Glomerular visceral epithelial cell (primary cell): Measurements from ENCODE around the gene OPCML.
A peak's percentile ranks its signal among the peaks of the same experiment; 100 is the strongest.

Source experiments
- DNase-seq: peaks from one replicate; pipeline ENCODE4 v3.0.0-alpha.2; 2016; ENCODE audit errors: extremely low spot score

Gene OPCML

DNA sequence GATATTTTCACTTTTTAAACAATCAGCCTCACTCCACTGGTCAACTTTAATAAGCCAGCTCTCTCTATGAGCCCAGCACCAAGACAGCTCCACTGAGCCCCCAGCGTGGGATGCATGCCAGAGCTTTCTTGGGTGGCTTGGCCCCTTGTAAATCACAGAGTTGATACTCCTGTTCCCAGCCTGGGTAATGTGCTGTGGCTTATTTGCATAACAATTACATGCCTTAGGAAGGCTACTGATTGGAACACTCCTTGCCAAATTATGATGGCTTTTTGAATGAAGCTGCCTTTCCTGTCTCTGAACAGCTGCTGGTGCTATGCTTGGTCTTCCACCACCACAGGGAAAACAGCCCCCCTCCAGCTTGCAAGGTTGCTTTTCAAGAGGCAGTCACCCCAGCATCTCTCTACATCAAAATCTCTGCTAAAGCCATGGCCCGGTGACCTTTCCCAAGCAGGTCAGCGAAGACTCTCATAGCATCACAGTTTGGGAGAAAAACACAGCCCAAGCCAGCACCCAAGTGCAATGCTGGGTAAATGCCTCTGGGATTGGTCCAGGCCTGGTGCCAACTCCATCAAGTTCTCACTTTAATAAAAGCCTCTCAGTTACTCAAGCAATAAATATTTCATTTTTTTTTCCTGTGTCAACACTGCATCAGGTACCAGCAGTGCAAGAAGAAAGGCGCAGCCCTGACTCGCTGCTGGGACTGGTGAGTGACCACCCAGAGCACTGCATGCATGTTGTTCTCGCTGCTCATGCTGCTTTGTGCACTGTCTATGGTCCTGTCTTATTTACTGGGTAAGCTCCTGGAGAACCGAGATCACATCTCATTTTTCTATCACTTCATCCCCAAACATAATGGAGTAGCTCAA, 549.3 kb downstream of the OPCML start:
- DNase-seq, result no peak

DNA sequence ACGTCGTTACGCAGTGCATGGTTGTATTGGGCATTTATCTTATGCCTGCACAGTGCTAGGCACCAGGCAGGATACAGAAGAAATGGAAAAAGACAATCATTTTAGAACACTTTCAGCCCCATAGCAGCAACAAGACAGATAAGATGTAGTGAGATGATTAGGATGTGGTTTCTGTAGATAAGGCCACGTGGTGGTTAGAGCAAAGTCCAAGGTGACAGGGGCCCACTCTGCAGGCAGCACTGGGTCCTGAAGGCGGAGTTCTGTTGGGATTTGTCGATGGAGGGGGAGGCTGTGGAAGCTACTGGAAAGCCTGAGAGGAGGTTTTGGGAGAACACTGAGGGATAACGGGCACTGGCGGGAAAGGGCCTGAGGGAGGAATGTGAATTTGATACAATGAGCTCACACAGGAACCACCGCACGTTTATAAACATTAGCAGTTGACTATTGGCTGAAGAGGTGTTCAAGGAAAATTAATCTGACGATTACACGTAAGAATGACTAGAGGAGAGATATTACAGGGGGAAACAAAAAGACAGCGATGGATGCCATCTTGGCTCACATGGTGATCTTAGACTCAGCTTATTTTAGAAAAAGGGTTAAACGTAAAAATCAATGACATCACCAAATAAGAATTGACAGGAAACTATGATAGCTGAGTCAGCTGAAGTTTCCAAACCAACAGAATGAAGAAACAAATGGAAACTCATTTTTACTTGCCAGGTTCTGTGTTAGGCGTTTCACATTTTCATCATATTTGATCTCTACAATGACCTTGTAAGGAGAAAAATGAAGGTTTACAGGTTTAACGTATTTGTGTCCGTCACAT, 551.0 kb downstream of the OPCML start:
- DNase-seq, result no peak

DNA sequence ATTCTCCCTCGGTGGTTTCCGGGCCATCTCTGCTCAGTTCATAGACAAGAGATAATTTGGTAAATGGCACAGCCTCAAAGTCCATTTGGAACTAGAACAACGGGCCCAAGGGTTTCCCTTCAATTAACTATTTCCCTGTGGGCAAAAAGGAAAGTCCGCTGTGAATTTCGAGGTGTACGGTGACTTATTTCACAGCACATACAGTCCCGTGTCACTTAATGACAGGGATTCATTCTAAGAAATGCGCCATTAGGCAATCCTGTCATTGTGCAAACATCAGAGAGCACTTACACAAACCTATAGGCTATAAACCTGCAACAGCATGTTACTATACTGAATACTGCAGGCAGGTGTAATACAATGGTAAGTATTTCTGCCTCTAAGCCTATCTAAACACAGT, 551.6 kb downstream of the OPCML start:
- DNase-seq, result no peak

DNA sequence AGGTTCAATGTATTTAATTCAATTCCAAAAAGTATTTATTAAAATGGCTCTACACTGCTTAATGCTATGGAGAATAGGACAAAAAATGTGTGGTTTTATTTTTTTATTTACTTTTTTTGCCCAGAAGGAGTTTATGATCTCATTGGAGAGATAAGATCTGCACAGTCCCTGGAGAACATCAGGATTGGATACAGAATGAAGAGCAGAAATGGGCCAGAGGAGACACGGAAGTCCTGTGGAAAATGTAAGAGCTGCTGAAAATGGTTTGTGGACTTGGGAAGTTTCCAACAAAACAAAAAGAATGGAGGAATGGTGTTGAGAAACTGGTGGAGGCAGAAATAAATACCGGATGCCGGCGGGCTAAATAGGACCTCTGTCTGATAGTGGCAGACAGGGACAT, 554.6 kb downstream of the OPCML start:
- no peak for DNase-seq

DNA sequence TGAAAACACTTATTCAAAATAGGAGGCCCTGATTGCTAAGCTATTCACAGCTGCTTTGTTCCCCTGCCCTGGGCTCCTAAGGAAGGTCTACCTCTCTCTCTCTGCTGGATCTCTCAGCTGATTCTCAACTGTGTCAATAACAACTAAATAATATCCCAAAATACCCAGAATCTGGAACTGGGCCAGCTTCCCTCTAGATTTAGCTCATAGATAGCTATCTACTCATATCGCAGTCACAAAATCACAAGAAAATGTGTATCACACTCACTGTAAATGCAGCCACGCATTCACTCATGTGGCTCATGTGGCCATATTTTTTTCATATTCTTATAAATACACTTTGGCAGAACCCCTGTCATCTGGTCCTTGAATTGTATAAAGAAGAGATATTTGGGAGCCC, 555.1 kb downstream of the OPCML start:
- no peak for DNase-seq

DNA sequence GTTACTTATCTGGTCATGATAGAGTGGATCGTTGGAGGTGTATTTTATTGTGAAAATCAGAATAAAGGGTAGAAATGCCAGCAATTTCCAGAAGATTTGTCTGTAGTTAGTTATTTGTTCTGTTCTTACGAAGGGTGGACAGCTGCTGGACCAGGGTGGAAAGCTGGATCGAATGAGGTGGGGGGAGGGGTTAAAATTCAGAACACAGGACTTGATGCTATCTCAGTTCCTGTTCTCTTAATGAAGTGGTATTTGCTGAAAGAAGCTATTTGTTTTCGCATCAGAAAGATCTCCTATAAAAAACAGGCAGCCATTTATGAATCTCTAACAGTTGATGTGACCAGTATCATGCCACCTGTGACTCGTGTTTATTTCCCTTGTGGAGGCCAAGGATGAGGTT, 556.2 kb downstream of the OPCML start:
- no peak for DNase-seq

DNA sequence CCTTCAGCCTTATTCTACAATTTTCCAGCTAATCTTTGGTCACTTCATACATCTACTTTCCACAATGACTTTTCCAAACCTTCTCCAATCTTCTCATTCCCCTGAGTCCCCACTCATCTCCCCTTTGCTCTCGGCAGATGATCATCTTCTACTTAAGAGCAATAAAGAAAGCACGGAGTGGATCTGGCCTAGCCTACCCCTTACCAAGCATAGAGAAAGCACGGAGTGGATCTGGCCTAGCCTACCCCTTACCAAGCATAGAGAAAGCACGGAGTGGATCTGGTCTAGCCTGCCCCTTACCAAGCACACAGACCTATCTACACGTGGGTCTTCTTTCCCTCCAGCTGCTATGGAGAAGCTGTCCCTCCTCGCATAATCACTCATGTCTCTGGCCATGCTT, 558.6 kb downstream of the OPCML start:
- no peak for DNase-seq

DNA sequence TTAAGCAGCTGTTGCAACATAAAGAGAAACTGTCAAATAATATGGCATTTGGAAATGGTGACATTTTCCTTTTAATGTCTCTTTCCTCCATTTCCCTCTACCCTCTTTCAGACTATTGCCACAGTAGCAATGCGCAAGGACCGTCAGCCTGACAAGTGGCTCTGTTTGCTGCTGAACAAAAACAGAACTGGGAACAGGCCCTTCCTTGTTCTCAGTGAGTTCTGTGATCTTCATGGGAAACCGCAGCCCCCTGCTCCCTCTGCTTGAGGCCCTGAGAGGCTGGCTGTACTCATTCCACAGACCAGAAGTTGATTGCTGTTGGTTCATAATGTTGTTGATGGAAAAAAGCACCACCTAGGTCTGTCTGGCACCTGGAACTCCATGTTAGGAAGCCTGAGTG, 559.7 kb downstream of the OPCML start:
- no peak for DNase-seq

DNA sequence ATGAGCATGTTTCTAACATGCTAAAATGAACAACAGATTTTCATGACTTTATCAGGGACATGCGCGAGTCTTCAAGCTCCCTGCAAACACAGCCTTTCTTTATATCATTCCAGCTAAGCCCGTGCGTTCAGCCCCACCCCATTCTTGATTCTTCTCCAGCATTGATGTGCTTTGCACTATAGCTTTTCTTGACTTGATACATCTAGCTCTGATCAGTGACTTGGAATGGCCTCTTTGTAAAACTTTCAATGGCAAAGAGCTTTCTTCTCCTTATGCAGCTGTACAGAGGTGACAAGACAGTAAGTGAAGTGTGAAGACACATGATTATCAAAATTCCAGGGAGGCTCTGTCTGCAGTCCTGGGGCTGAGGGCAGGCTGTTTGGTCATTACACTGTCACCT, 561.0 kb downstream of the OPCML start:
- DNase-seq, result no peak

DNA sequence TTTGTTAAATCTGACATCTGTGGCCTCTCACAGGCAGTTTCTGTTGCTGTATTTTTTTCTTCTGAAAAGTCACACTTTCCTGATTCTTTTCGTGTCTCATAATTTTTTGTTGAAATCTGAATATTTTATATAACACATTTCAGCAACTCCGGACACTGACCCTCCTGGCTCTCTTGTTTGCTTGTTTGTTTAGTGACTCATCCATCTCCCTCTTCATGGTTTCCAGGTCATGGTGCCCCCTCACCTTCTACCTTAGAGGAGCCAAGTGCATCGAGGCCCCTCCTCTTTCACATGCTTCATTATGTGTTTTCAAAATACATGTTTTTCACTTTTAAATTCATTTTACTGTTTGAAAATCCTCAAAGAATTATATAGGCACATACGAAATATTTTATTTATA, 562.4 kb downstream of the OPCML start:
- no peak for DNase-seq

DNA sequence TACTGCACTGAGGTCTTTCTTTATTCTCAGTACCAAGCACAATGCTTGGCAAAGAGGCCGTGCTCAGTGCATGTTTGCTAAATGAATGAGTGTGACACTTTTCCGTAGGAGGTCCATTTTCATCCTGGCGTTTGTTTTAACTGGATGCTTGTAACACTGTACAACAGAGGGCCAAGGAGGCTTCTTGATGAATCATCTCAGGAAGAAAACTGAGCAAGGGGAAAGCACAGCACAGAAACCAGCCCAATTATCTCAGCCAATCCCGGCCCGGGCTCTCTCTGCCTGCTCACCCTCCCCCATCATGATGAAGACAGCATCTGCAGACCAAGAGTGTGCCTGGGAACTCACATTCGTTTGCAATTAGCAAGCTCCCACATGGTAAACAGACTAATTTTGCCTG, 570.3 kb downstream of the OPCML start:
- no peak for DNase-seq

DNA sequence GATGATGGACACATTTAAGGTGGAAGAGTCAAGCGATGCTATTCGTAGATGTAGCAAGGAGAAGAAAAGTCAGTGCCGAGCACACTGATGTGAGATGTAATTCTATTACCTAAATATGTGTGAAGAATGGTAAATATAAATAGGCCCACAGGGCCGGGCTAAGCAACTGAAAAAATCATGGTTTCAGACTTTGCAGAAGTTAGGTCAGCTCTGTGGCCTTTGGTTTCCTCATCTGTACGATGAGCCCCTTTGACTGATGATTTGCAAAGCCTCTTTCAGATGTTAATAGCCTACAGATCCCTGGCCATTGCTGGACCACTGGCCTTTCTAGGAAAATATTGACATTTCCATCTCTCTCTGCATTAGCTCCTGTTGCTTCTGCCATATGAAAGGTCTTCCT, 570.8 kb downstream of the OPCML start:
- DNase-seq, result no peak

DNA sequence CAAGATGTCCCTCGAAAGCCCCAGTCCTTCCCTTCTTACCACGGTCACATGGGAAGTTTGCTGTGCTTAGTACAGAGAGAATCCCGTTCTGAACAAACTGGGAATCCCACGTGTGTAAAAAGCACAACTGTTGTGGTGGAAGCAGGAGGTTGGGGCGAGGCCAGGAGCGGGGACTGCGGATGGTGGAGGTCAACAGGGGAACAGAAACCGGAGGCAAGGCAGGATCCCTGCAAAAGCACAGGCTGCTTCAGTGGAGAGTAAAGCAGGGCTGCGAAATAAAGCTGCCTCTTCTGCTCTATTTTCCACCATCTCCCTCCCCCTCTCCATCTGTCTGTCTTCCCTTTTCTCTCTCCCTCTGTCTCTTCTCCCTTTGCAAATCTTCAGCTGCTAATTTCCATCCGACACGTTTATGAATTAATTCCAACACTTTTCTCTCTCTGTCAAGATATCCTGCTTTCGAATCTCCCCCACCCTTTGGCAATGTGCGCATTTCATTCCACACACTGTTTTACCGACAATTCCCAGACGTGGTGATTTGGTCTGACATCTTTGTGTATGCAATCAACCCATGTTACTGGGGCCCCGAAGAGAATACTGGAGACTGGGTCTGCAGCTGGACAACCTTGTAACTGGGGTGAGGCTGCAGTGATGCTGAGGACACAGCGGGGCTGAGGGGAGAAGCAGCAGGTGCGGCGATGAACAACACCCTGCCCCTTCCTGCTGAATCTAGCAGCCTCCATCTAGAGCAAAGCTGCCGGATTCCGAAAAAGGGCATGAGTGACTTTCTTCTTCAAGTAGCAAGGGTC, 571.8 kb downstream of the OPCML start:
- DNase-seq, result no peak

DNA sequence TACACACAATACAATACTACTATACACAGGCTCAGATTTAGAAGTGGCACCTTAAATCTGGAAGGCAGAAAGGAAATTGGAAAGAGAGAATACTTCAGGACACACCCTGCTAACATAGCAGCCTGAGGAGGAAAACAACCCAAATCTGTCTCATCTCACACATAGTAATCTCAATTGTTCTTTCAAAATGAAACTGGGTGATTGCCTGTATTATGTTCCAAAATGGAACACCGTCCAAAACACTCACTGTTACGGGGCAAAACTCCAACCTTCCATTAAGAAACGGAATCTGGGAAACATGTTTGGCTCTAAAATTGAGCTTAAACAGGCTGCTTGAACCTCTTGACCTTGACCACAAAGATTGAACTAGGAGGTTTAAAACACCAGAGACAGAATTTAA, 572.6 kb downstream of the OPCML start:
- no peak for DNase-seq

DNA sequence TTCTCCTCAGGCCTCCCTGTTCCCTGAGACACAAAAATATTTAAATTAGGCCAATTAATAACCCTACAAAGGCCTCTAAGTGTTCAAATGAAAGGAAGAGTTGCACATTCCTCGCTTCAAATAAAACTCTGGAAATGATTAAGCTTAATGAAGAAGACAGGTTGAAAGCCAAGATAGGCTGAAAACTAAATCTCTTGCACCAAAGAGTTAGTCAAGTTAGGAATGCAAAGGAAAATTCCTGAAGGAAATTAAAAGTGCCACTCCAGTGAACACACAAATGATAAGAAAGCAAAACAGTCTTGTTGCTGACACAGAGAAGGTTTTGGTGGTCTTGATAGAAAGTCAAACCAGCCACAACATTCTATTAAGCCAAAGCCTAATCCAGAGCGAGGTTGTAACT, 574.4 kb downstream of the OPCML start:
- no peak for DNase-seq

DNA sequence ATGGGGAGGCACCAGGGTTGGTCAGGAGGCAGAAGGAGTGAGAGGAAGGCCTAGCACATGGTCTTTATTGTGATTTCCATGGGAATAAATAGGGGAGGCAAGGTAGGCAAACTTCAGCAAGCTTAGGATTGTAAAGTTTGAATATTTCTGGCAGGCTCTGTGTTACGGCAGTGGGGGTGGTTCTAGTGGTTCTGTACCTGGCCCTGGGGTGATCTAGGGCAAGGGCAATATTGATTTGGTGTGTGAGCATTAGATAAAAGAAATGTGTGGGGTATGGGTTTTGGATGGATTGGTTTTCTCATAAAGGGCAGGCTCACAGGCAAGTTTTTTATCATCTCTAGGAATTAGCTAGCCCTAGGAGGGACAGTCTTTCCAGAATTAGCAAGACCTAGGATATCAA, 584.0 kb downstream of the OPCML start:
- no peak for DNase-seq

DNA sequence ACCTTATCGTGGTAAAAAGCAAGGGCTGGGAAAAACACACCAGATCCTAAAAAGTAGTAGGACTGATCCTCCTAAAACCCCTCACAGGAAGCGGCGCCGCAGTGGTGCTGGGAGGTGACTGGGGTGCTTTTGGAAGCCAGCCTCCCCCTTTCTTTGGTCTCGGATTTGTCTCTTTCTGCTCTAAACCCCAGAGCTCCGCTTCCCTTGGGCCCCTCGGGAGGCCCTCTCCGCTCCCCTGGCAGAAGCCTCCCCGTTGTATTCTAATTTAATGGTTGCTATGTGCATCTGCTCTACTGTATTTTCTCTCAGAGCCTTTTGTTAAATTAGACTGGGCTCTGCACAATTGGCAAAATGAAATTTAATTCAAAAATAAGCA, 587.7 kb downstream of the OPCML start:
- no peak for DNase-seq

DNA sequence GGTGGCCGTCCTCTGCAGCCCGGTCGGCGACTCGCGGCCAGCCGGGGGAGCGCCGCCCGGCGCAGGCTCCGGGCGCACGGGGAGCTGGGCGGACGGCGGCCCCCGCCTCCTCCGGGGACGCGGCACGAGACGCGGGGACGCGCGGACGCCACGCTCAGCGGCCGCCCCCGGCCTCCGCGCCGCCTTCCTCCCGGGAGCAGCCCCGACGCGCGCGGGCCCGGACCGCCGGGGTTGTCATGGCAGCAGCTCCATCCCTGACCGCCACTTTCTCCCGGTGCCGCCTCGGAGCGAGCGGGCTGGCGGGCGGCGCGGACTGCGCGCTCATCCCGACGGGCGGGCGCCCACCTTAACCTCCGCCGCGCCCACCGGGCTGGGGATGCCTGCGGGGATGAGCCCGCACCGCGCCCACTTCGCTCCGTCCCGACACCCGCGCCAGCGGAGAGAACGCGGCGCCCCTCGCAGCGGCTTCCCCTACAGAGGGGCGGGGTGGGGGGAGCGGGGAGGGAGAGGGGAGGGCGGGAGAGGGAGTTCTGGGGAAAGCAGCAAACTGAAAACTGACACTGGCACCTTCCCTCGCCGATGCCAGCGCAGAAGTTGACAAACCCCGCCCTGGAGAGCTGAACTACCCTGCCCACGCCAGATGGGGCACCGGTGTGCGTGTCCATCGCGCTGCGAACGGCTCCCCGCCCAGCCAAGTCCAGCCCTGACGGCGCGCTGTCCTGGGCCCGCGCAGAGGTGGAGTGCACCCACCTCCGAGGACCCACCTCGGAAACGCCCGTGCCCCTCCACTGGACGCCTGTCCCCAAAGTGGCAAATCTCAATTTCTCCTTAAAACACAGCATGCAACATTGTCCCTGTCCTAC, 588.4 kb downstream of the OPCML start:
- peak; percentile 4 for DNase-seq

DNA sequence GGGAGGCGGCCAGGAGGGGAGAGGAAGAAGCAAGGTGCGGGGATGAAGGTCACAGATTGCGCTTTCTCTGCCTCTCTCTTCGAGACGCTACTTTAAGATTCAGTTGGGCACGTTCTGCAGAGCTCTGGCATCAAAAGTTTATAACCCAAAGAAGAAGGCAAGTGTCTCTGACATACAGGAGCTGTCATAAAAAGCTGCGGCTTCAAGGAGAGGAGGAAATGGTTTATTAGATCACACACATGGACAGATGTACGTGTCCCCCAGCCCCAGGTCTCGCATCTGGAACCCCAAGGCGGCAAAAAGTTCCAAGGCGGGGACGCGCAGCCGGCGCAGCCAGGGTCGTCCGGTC, 589.0 kb downstream of the OPCML start:
- DNase-seq, result peak; percentile 5

DNA sequence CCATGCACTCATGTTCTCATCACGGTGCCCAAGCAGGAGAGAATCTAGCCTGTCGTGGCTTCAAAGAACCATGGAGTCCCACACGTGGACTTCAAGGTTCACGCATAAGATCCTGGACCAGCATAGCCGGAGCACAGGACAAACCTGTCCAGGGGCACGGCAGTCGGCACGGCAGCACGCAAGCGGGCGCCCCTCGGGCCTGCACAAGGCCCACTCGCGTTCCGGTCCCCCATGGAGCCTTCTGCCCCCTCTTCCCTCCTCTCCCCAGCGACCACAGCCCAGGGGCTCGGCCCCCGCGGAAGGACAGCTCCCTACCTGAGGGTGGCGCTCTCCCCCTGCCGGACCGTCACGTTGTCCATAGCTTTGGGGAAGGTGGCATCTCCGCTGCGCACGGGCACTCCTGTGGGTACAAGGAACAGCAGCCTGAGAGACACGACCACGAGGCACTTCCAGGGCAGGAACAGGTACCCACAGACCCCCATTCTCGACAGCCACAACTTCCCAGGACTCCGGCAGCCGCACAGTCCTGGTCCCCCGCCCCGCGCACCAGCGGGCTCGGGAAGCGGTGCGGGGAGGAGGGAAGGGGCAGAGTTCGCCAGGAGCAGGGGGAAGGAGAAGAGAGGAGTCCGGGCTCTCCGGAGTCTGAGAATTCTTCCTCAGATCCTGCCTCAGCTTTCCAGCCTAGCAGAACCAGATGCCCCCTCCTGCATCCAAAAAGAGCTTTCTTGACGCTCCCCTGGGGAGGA, 589.5 kb downstream of the OPCML start:
- no peak for DNase-seq

DNA sequence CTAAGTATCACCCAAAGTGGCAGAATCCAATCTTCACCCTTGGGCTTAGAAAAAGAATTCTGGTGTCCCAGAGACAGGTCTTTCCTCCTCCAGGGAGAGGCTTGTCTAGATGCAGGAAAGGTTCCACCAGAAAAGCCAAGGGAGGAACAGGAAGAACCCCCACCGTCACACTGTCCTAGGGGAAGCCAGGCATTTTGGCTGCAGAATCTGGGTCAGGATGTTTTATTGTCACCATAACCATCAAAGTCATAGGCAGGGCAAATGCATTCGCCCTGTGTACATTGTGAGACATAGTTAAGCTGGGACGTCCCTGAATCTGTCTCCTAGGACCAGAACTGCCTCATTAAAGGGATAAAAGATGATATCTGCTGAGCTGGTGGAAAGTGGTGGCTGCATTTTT, 590.5 kb downstream of the OPCML start:
- no peak for DNase-seq
